OCI-LY3 (cell line): ENCODE data around the gene ZBTB16.

Experiments
- EZH2phosphoT487 ChIP-seq: fragments of 200-600 bp; shearing (Covaris generic); IDR thresholded peaks from 2 replicates; pipeline ENCODE4 v1.6.1; 2018; ENCODE audit warnings: antibody characterized with exemption, mixed run types, low read depth
- TF ChIP-seq, protein P1 (sequence below): fragments of 200-600, 300-600 bp; sonication (generic); IDR thresholded peaks from 2 replicates; pipeline ENCODE4 v1.5.1; 2014; ENCODE audit warnings: antibody characterized with exemption, low read length, low read depth

GRCh38 chr11:114015117-114015516, 44.4 kb upstream of the ZBTB16 start:
- TF ChIP-seq, protein P1, sequence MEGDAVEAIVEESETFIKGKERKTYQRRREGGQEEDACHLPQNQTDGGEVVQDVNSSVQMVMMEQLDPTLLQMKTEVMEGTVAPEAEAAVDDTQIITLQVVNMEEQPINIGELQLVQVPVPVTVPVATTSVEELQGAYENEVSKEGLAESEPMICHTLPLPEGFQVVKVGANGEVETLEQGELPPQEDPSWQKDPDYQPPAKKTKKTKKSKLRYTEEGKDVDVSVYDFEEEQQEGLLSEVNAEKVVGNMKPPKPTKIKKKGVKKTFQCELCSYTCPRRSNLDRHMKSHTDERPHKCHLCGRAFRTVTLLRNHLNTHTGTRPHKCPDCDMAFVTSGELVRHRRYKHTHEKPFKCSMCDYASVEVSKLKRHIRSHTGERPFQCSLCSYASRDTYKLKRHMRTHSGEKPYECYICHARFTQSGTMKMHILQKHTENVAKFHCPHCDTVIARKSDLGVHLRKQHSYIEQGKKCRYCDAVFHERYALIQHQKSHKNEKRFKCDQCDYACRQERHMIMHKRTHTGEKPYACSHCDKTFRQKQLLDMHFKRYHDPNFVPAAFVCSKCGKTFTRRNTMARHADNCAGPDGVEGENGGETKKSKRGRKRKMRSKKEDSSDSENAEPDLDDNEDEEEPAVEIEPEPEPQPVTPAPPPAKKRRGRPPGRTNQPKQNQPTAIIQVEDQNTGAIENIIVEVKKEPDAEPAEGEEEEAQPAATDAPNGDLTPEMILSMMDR, result no peak
- no peak for TF ChIP-seq EZH2phosphoT487
